Stimulated activated CD4-positive, alpha-beta T cell treated with anti-CD3 and anti-CD28 coated beads, Interleukin-4, amount 100 ng/mL, for 48 hours (primary cell): ENCODE data around the gene PRRG2.
"Not testable (repeated sequence)": the region's sequence is repeated elsewhere in the genome, so short reads cannot be mapped to it uniquely, and the experiment has no call there.

Experiments used
- DNase-seq, 2 donors: peaks; one replicate each; pipeline ENCODE4 v3.0.0-alpha.2; 2020; ENCODE audit warnings: low read depth in 2 of 2

PRRG2 gene

DNA sequence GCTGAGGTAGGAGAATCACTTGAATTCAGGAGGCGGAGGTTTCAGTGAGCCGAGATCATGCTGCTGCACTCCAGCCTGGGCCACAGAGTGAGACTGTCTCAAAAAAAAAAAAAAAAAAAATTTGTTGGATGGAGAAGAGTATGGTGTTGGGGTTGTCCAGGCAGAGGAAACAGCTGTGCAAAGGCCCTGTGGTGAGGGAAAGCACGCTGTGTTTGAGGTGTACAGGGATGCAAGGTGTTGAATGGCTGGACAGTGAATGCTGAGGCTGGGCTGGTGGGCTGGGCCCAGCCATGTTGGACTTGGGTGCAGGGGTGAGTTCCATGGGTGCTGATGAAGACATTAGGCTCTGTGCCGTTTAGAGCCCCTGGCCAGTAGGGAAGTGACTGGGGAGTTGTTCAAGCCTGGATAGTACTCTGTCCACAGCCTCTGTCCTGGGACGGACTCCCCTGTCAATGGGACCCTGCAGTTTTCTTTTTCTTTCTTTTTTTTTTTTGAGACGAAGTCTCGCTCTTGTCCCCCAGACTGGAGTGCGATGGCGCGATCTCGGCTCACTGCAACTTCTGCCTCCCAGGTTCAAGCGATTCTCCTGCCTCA is 28.5 kb downstream of the PRRG2 start:
- DNase-seq: no peak

DNA sequence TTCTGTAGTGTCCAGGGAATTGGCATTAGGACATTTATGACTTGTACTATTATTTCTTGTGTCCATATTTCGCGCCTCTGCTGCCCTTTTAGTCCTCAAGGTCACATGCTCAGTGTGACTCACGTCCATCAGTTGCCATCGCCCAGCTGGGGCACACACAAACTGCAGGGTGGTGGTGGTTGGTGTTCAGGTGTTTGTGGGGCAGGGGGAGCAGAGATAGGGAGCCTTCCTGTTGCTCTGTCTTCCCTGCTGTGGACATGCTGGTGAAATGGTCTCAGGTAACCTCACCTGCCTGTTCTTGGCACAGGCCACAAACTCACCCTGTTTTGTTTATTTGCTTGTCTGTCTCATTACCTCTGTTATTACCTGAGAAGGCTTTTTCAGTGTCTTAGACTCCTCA is 32.3 kb downstream of the PRRG2 start:
- DNase-seq: no peak

DNA sequence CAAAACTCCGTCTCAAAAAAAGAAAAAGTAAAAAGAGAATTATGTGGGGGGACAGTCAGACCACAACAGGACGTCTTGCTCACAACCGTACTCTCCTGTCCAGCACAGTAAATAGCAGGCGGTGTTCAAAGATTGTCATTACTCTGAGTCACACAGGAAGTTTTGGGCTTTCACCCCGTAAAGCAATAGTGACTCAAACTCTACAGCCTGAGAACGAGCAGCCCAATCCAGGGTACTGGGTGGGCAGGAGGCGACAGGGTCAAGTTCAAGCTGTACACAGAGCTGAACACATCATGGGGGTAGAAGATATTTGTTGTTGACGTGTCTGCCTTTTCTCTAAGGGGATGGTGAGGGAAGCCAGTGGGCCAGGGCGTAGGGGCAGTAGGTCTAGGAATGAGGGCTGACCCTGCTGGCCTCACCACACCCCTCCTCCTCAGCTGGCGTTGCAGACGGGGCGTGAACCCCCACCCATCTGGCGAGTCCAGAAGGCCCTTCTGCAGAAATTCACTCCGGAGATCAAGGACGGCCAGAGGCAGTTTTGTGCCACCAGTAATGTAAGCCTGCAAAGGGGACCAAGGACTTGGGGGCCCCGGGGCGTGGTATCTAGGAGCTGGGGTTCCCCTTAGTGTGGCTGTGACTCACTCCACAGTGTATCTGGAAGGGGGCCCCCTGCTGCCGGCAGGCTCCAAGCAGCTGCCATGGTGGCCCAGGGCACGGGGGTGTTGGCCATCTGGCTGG is 33.1 kb downstream of the PRRG2 start:
- no peak for DNase-seq

DNA sequence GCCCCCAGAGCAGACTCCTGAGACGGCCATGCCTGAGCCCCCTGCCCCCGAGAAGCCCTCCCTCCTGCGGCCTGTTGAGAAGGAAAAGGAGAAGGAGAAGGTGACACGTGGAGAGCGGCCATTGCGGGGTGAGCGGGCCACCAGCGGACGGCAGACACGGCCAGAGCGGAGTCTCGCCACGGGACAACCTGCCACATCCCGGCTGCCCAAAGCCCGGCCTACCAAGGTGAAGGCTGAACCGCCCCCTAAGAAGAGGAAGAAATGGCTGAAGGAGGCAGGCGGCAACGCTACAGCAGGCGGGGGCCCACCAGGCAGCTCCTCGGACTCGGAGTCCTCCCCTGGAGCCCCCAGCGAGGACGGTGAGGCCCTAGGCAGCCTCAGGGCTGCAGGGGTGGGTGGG is 34.7 kb downstream of the PRRG2 start:
- DNase-seq: no peak

DNA sequence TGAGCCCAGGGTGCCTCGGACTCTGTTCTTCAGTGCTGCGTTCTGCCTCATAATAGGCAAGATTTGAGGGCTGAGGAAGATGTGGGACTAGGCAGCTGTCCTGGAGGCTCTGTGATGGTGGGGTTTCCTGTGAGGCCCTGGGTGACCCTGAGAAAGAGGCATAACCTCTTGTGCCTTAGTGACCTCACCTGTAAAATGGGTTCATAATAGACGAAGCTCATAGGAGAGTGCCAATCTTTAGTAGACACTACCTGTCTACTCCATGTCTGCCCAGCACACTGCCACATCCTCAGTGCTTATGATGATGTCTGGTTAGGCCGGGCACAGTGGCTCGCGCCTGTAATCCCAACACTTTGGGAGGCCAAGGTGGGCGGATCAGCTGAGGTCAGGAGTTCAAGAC is 35.4 kb downstream of the PRRG2 start:
- no peak for DNase-seq

DNA sequence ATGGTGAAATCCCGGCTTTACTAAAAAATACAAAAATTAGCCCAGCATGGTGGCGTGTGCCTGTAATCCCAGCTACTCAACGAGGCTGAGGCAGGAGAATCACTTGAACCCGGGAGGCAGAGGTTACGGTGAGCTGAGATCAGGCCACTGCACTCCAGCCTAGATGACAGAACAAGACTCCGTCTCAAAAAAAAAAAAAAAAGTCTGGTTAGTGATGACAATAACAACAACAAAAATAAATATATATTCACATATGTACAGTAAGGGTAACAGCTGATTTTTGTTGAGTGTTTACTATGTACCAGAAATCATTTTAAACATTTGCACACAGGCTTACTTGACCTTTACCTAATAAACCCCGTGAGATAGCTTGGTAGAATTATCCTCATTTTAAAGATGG is 35.8 kb downstream of the PRRG2 start:
- DNase-seq: no peak

GRCh38 chr19:49617860-49618259 is 36.7 kb downstream of the PRRG2 start:
- DNase-seq: not testable (repeated sequence)

- DNase-seq: no peak
These were observed 44.1 kb downstream of the PRRG2 start for GRCh38 chr19:49624967-49625910.

- DNase-seq: no peak
These were observed 45.1 kb downstream of the PRRG2 start for GRCh38 chr19:49626226-49626625.

GRCh38 chr19:49629659-49630058 is 48.5 kb downstream of the PRRG2 start:
- DNase-seq: no peak

DNA sequence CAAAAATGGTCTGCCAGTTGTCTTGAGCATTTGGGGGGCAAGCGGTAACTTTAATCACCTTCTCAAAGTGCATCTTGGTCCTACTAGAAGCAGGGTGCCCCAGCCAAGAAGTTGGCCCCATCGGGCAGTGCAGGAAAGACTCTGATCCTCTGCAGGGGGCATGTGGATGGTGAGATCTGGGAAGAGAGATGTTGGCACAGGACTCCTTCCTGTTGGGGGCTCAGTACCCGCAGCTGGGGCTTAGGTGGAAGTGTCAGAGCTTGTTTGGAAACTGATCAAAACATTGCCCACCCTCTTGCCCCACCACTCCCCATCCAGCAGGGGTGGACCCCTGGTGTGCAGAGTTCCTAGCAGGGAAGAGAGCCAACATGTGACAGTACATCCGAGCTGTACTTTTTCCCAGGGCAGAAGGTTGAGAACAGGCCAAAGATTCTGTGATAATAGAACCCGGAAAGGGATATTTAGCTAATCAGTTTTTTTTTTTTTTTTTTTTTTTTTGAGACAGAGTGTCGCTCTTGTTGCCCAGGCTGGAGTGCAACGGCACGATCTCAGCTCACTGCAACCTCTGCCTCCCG is 50.0 kb downstream of the PRRG2 start:
- DNase-seq: no peak

DNA sequence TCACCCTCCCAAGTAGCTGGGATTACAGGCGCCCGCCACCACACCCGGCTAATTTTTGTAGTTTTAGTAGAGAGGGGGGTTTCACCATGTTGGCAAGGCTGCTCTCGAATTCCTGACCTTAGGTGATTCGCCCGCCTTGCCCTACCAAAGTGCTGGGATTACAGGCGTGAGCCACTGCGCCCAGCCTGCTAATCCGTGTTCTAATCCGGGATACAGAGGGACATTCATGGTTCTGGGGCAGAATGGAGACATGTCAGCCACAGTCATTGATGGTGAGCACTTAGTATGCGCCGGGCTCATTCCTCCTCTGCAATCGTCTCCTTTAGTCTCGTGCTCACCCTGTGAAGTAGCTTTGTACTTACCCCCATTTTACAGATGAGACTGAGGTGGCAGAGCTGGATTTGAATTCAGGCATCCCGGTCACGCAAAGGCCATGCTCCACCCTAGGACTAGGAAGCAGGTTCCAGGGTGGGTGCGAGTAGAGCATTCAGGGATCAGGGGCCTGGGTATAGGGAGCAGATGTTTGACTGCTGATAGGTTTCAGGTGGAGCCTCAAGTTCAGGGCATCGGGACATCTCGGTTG is 50.6 kb downstream of the PRRG2 start:
- DNase-seq: no peak

DNA sequence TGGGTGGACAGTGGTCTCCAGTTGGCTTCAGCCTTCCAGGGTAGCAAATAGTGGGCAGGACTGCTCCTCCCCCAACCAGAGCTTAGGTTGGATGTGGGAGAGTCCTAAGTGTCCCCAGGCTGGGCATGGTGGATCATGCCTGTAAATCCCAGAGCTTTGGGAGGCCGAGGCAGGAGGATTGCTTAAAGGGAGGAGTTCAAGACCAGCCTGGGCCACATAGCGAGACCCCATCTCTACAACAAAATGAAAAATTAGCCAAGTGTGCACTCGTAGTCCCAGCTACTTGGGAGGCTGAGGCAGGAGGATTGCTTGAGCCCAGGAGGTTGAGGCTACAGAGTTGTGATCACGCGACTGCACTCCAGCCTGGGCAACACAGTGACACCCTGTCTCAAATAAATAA is 51.5 kb downstream of the PRRG2 start:
- no peak for DNase-seq

GRCh38 chr19:49633273-49633672 is 52.2 kb downstream of the PRRG2 start:
- DNase-seq: not testable (repeated sequence)

DNA sequence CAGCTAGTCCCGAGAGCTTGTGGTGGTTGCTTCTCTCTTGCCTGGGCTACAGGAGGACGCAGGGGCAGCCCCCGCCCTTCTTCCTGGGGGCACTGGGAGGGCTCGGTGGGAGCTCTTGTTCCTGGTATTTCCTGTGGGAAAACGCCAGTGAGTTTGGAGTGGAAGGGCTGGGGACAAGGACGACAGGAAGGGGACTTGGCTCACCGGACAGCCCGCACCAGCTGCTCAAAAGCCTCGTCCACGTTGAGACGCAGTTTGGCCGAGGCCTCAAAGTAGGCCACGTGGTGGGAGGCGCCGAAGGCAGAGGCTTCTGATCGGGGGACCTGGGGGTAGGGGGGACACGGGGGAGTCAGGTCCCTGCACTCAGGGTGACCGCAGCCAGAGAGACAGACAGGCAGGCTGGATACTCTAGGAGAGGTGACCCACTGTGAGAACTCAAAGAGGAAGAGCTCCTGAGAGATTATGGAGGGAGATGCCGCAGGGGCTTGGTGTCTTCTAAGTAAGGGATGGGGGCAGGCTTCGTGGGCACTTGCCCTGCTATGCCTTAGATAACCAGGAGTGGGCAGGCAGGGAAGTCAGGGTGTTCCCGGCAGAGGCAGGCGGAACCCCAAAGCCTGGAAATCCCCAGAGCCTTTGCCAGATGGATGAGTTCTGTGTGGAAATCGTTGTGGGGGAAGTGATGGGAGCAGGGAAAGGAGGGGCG is 54.6 kb downstream of the PRRG2 start:
- no peak for DNase-seq

DNA sequence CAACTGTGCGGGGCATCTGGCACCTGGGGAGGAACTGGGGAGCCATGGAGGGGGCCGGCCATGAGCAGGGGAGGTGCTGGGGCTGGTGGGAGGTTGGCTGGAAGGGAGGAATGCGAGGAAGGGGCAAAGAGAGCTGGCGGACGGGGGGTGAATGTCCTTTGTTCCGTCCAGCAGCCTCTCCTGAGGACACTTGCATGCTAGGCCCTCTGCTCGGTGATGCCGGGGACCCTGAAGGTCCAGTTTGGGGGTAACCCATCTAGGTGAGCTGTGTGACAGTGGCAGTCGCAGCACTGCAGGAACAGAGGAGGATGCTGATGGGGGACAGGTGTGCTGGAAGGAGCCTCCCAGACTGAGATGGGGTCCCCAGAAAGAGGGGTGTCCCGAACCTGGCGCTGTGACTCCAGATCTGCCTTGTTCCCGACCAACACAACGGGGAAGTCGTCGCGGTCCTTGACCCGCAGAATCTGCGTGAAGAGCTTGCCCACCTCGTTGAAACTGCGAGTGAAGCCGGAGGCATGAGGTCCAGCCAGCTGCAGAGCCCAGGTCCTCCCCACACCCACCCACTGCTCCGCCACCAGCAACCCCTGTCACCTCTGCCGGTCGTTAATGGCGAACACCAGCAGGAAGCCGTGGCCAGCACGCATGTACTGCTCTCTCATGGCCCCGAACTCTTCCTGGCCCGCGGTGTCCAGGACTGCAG is 55.3 kb downstream of the PRRG2 start:
- DNase-seq: no peak

DNA sequence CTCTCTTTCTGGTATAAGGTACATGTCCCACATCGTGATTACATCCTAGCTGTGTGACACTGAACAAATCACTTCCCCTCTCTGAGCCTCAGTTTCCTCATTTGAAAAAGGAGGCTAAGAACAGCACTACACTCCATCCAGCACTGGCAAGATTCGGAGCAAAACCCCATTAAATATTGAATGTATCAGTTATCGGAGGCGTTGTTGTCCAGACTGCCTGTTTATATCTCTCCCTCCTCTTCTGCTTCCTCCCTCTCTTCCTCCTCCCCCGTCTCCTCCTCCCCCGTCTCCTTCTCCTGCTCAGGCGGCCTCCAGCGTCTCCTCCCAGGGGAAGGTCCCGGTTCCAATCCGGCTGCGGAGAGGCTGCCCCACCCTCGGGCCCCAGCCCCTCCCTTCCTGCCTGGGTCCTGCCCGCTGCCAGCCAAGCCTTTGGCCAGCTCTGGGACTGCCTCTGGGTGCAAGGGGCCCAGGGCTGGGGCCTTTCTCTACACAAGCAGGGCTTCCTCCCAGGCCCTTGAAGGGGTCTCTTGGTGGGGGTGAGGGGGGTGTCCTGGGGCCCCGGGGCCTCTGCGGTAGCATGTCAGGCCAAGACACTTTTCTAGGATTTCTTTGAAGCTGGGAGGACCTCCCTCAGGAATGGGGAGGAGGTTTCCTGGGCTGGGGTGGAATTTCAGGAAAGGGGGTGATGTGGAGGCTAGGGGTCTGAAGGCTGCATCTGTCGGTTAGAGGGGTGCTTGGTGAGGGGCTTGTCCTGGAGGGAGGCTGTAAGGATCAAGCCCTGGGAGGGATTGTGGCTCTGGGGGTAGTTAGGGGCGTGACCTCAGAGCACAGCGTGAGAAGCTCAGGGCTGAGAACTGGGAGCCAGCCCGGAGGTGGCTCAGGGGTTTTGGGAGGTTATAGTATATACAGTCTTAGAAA is 57.0 kb downstream of the PRRG2 start:
- DNase-seq: no peak

DNA sequence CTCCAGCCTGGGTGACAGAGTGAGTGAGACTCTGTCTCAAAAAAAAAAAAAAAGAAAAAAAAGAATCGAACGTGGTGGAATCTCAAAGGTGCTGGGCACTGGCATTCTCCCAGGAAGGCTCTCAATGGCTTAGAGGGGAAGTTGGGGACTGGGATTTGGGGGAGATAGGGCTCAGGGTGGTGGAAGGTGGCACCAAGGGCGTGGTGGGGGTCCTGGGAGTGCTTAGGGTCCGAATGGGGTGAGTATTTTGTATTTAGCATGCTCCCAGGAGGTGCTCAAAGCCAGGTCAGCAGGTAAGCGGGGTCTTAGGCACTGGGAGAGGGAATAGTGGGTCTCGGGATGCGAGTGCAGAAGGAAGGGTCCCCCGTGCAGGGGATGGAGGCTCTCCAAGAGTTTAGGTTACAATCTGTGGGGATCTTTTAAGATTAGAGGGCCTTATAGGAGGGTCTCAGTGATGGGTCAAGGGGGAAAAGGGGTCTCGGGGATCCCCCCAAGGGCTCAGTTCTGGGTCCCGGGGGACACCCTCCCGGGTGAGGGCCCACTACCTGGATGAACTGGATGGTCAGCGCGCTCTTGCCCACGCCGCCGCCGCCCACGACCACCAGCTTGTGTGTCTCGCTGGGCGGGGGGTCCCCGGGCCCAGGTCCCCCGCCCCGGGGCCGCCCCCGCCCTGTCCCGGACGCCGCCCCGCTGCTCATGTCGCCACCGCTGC is 58.4 kb downstream of the PRRG2 start:
- no peak for DNase-seq
